Measurements from ENCODE around the gene RNPC3. TPM values are rescaled to one million over a fixed set of nuclear protein-coding genes. Genes with fewer than 3 reads are reported as not detected.

The RNPC3 gene
- total RNA-seq, result 15.4 and 16.0 TPM in 2 replicates

GRCh38 chr1:103525607-103526507 is at the start of gene RNPC3:
Gene RNPC3, plus strand, starts transcription at chr1:103525699. Its CDS starts 372 bp downstream, at chr1:103526071.

DNA sequence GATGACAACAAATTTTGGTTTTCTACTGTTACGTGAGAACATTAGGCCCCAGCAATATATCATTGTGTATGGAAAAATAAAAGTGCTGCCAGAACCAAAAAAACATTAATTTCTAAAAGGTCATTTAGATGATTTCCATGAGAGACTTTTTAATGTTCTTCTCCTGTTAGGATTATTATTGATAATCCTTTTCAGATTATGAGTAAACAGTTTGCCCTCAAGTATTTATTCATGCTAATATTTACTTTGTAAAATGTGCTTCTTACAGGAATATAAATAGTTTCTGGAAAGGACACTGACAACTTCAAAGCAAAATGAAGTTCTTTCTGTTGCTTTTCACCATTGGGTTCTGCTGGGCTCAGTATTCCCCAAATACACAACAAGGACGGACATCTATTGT is 45.8 kb downstream of the RNPC3 start, which contains the start of gene AMY2B:
Gene AMY2B, plus strand, starts transcription at position 301 of the 400 bp plus-strand sequence. Its CDS starts 14 bp downstream, at position 315.

Other genes starting within 250 kb of the RNPC3 start
- gene AMY2B, start 45.9 kb downstream of the RNPC3 start, total RNA-seq, result 0.98 and 2.6 TPM in 2 replicates
- gene AMY2A, start 91.7 kb downstream of the RNPC3 start, total RNA-seq, result not detected in 2 replicates
- not detected in 2 replicates for gene AMY1A, start 130.1 kb downstream of the RNPC3 start, total RNA-seq
- gene AMY1B, start 170.5 kb downstream of the RNPC3 start, total RNA-seq, result not detected in 2 replicates
- gene AMY1C, start 224.2 kb downstream of the RNPC3 start, total RNA-seq, result not detected in 2 replicates

All from vein endothelial cell (primary cell).